ENCODE data around the gene ULBP1.
"Not testable (repeated sequence)": the region's sequence is repeated elsewhere in the genome, so short reads cannot be mapped to it uniquely, and the experiment has no call there.

The ULBP1 gene

GRCh38 chr6:149943321-149943720, 20.4 kb upstream of the ULBP1 start:
- DNase-seq; POLR2A ChIA-PET; H3K4me3 ChIP-seq (ENCODE audit: control insufficient read depth in 1 of 7, extremely low read depth in 1 of 7, insufficient read depth in 4 of 7, low read depth in 2 of 7, low read length in 6 of 7); H3K9me3 ChIP-seq (ENCODE audit: control extremely low read depth in 1 of 5, control insufficient read depth in 4 of 5, insufficient read depth in 2 of 5, low read depth in 1 of 5, low read length in 4 of 5); H3K27ac ChIP-seq (ENCODE audit: insufficient read depth in 1 of 2, low read depth in 1 of 2, low read length in 2 of 2, poor library complexity in 1 of 2, severe bottlenecking in 2 of 2); H3K36me3 ChIP-seq (ENCODE audit: control insufficient read depth in 4 of 4, insufficient read depth in 4 of 4, low read length in 3 of 4); CTCF ChIA-PET: not testable (repeated sequence)
- WGBS (ENCODE audit: insufficient coverage): 71% methylated on average over 4 of the region's 5 CpGs
- H3K4me1 ChIP-seq (ENCODE audit: control extremely low read depth in 1 of 4, control insufficient read depth in 4 of 4, insufficient read depth in 4 of 4, low read length in 3 of 4): peaks cover 0 to 26% (median 20%) of the 10 kb centered on the region in 4 experiments
- H3K27me3 ChIP-seq (replicated peaks in 2 of 5; ENCODE audit: control insufficient read depth in 4 of 5, insufficient read depth in 5 of 5, low read length in 4 of 5): peaks cover 15 to 64% (median 26%) of the 10 kb centered on the region in 5 experiments

GRCh38 chr6:149945276-149945675, 18.5 kb upstream of the ULBP1 start:
- H3K27me3 ChIP-seq (replicated peaks in 2 of 5; ENCODE audit: control insufficient read depth in 4 of 5, insufficient read depth in 5 of 5, low read length in 4 of 5): peaks cover 4 to 57% (median 15%) of the 10 kb centered on the region in 5 experiments
- H3K27ac ChIP-seq (ENCODE audit: insufficient read depth in 1 of 2, low read depth in 1 of 2, low read length in 2 of 2, poor library complexity in 1 of 2, severe bottlenecking in 2 of 2); H3K9me3 ChIP-seq (ENCODE audit: control extremely low read depth in 1 of 5, control insufficient read depth in 4 of 5, insufficient read depth in 2 of 5, low read depth in 1 of 5, low read length in 4 of 5); H3K4me3 ChIP-seq (ENCODE audit: control insufficient read depth in 1 of 7, extremely low read depth in 1 of 7, insufficient read depth in 4 of 7, low read depth in 2 of 7, low read length in 6 of 7); H3K36me3 ChIP-seq (ENCODE audit: control insufficient read depth in 4 of 4, insufficient read depth in 4 of 4, low read length in 3 of 4); CTCF ChIA-PET; POLR2A ChIA-PET; DNase-seq: not testable (repeated sequence)
- H3K4me1 ChIP-seq (ENCODE audit: control extremely low read depth in 1 of 4, control insufficient read depth in 4 of 4, insufficient read depth in 4 of 4, low read length in 3 of 4): peaks cover 0 to 19% (median 13%) of the 10 kb centered on the region in 4 experiments
- 84% methylated on average over 3 of the region's 6 CpGs for WGBS (ENCODE audit: insufficient coverage)

- H3K9me3 ChIP-seq (ENCODE audit: control extremely low read depth in 1 of 5, control insufficient read depth in 4 of 5, insufficient read depth in 2 of 5, low read depth in 1 of 5, low read length in 4 of 5); H3K36me3 ChIP-seq (ENCODE audit: control insufficient read depth in 4 of 4, insufficient read depth in 4 of 4, low read length in 3 of 4); H3K4me1 ChIP-seq (ENCODE audit: control extremely low read depth in 1 of 4, control insufficient read depth in 4 of 4, insufficient read depth in 4 of 4, low read length in 3 of 4); H3K4me3 ChIP-seq (ENCODE audit: control insufficient read depth in 1 of 7, extremely low read depth in 1 of 7, insufficient read depth in 4 of 7, low read depth in 2 of 7, low read length in 6 of 7); DNase-seq; POLR2A ChIA-PET; CTCF ChIA-PET; H3K27ac ChIP-seq (ENCODE audit: insufficient read depth in 1 of 2, low read depth in 1 of 2, low read length in 2 of 2, poor library complexity in 1 of 2, severe bottlenecking in 2 of 2): not testable (repeated sequence)
- 70% methylated on average over 6 of the region's 7 CpGs for WGBS (ENCODE audit: insufficient coverage)
- H3K27me3 ChIP-seq (replicated peaks in 2 of 5; ENCODE audit: control insufficient read depth in 4 of 5, insufficient read depth in 5 of 5, low read length in 4 of 5): peaks cover 0 to 57% (median 19%) of the 10 kb centered on the region in 5 experiments
Observed at GRCh38 chr6:149946631-149947030, 17.1 kb upstream of the ULBP1 start.

- H3K4me3 ChIP-seq (ENCODE audit: control insufficient read depth in 1 of 7, extremely low read depth in 1 of 7, insufficient read depth in 4 of 7, low read depth in 2 of 7, low read length in 6 of 7); POLR2A ChIA-PET; DNase-seq; H3K36me3 ChIP-seq (ENCODE audit: control insufficient read depth in 4 of 4, insufficient read depth in 4 of 4, low read length in 3 of 4); H3K4me1 ChIP-seq (ENCODE audit: control extremely low read depth in 1 of 4, control insufficient read depth in 4 of 4, insufficient read depth in 4 of 4, low read length in 3 of 4); H3K9me3 ChIP-seq (ENCODE audit: control extremely low read depth in 1 of 5, control insufficient read depth in 4 of 5, insufficient read depth in 2 of 5, low read depth in 1 of 5, low read length in 4 of 5); H3K27ac ChIP-seq (ENCODE audit: insufficient read depth in 1 of 2, low read depth in 1 of 2, low read length in 2 of 2, poor library complexity in 1 of 2, severe bottlenecking in 2 of 2): not testable (repeated sequence)
- peaks cover 6 to 58% (median 28%) of the 10 kb centered on the region in 5 experiments for H3K27me3 ChIP-seq (replicated peaks in 2 of 5; ENCODE audit: control insufficient read depth in 4 of 5, insufficient read depth in 5 of 5, low read length in 4 of 5)
- CTCF ChIA-PET: interaction anchor here (1.5 kb wide), 1 partner anchor 13 kb away, joined by 5 read pairs; no protein-coding TSS in a partner anchor
- no CpG with 5 or more reads among the region's 1 CpG for WGBS (ENCODE audit: insufficient coverage)
Observed at GRCh38 chr6:149947533-149947932, 16.2 kb upstream of the ULBP1 start.

GRCh38 chr6:149948011-149948410, 15.7 kb upstream of the ULBP1 start:
- Histone ChIP-seq H3K27me3 (replicated peaks in 2 of 5; ENCODE audit: control insufficient read depth in 4 of 5, insufficient read depth in 5 of 5, low read length in 4 of 5) (peaks cover 11 to 60% (median 31%) of the 10 kb centered on the region in 5 experiments), H3K27ac (ENCODE audit: insufficient read depth in 1 of 2, low read depth in 1 of 2, low read length in 2 of 2, poor library complexity in 1 of 2, severe bottlenecking in 2 of 2) (no peak overlapping the region), H3K9me3 (ENCODE audit: control extremely low read depth in 1 of 5, control insufficient read depth in 4 of 5, insufficient read depth in 2 of 5, low read depth in 1 of 5, low read length in 4 of 5) (no peaks in the 10 kb centered on the region), H3K36me3 (ENCODE audit: control insufficient read depth in 4 of 4, insufficient read depth in 4 of 4, low read length in 3 of 4) (no peaks in the 10 kb centered on the region), H3K4me1 (ENCODE audit: control extremely low read depth in 1 of 4, control insufficient read depth in 4 of 4, insufficient read depth in 4 of 4, low read length in 3 of 4) (no peaks in the 10 kb centered on the region), H3K4me3 (ENCODE audit: control insufficient read depth in 1 of 7, extremely low read depth in 1 of 7, insufficient read depth in 4 of 7, low read depth in 2 of 7, low read length in 6 of 7) (no peak overlapping the region)
- DNase-seq: no peak
- POLR2A ChIA-PET: no interaction called here
- 100% methylated on average over 1 of the region's 1 CpG for WGBS (ENCODE audit: insufficient coverage)
- CTCF ChIA-PET: interaction anchor here (1.0 to 1.5 kb wide), 2 partner anchors 12 to 14 kb away, joined by 3 to 5 read pairs; no protein-coding TSS in a partner anchor

- ChIA-PET CTCF (interaction anchor here (1.0 to 1.5 kb wide), 3 partner anchors 10 to 13 kb away, joined by 3 to 5 read pairs (median 3); no protein-coding TSS in a partner anchor), POLR2A (no interaction called here)
- H3K27ac ChIP-seq (ENCODE audit: insufficient read depth in 1 of 2, low read depth in 1 of 2, low read length in 2 of 2, poor library complexity in 1 of 2, severe bottlenecking in 2 of 2): no peak overlapping the region
- H3K9me3 ChIP-seq (ENCODE audit: control extremely low read depth in 1 of 5, control insufficient read depth in 4 of 5, insufficient read depth in 2 of 5, low read depth in 1 of 5, low read length in 4 of 5): no peaks in the 10 kb centered on the region
- 92% methylated on average over 5 of the region's 5 CpGs for WGBS (ENCODE audit: insufficient coverage)
- no peak overlapping the region for H3K4me3 ChIP-seq (ENCODE audit: control insufficient read depth in 1 of 7, extremely low read depth in 1 of 7, insufficient read depth in 4 of 7, low read depth in 2 of 7, low read length in 6 of 7)
- no peaks in the 10 kb centered on the region for H3K36me3 ChIP-seq (ENCODE audit: control insufficient read depth in 4 of 4, insufficient read depth in 4 of 4, low read length in 3 of 4)
- no peaks in the 10 kb centered on the region for H3K4me1 ChIP-seq (ENCODE audit: control extremely low read depth in 1 of 4, control insufficient read depth in 4 of 4, insufficient read depth in 4 of 4, low read length in 3 of 4)
- peaks cover 13 to 61% (median 32%) of the 10 kb centered on the region in 5 experiments for H3K27me3 ChIP-seq (replicated peaks in 2 of 5; ENCODE audit: control insufficient read depth in 4 of 5, insufficient read depth in 5 of 5, low read length in 4 of 5)
- no peak for DNase-seq
Observed at GRCh38 chr6:149948616-149949015, 15.1 kb upstream of the ULBP1 start.

GRCh38 chr6:149950423-149950822, 13.3 kb upstream of the ULBP1 start:
- CTCF ChIA-PET: interaction anchor here (1.8 kb wide), 1 partner anchor 14 kb away, joined by 4 read pairs; no protein-coding TSS in a partner anchor
- no peak for DNase-seq
- 42% methylated on average over 4 of the region's 8 CpGs for WGBS (ENCODE audit: insufficient coverage)
- peaks cover 15 to 73% (median 34%) of the 10 kb centered on the region in 5 experiments for H3K27me3 ChIP-seq (replicated peaks in 2 of 5; ENCODE audit: control insufficient read depth in 4 of 5, insufficient read depth in 5 of 5, low read length in 4 of 5)
- H3K4me1 ChIP-seq (ENCODE audit: control extremely low read depth in 1 of 4, control insufficient read depth in 4 of 4, insufficient read depth in 4 of 4, low read length in 3 of 4): peaks cover 0 to 2% (median 0%) of the 10 kb centered on the region in 4 experiments
- no peak overlapping the region for H3K27ac ChIP-seq (ENCODE audit: insufficient read depth in 1 of 2, low read depth in 1 of 2, low read length in 2 of 2, poor library complexity in 1 of 2, severe bottlenecking in 2 of 2)
- POLR2A ChIA-PET: no interaction called here
- no peak overlapping the region for H3K4me3 ChIP-seq (ENCODE audit: control insufficient read depth in 1 of 7, extremely low read depth in 1 of 7, insufficient read depth in 4 of 7, low read depth in 2 of 7, low read length in 6 of 7)
- H3K9me3 ChIP-seq (ENCODE audit: control extremely low read depth in 1 of 5, control insufficient read depth in 4 of 5, insufficient read depth in 2 of 5, low read depth in 1 of 5, low read length in 4 of 5): no peaks in the 10 kb centered on the region
- no peaks in the 10 kb centered on the region for H3K36me3 ChIP-seq (ENCODE audit: control insufficient read depth in 4 of 4, insufficient read depth in 4 of 4, low read length in 3 of 4)

Data from common myeloid progenitor, CD34-positive (primary cell).